Lower leg skin (tissue), 3 donors: ENCODE results near the gene TXNDC9.
"Not testable (repeated sequence)": the region's sequence is repeated elsewhere in the genome, so short reads cannot be mapped to it uniquely, and the experiment has no call there.

ENCODE experiments used
- POLR2A ChIP-seq, 2 donors: fragments of 450-650 bp; IDR thresholded peaks; one replicate each; pipeline ENCODE4 v1.6.1; 2016 to 2017; ENCODE audit warnings: antibody characterized with exemption in 2 of 2, mild to moderate bottlenecking in 1 of 2, moderate library complexity in 1 of 2
- TF ChIP-seq, protein P1 (sequence below), 3 donors: fragments of 450-650 bp; IDR thresholded peaks; one replicate each; pipeline ENCODE4 v1.5.1; 2016; ENCODE audit warnings: antibody characterized with exemption in 3 of 3, mild to moderate bottlenecking in 3 of 3, moderate library complexity in 2 of 3

DNA sequence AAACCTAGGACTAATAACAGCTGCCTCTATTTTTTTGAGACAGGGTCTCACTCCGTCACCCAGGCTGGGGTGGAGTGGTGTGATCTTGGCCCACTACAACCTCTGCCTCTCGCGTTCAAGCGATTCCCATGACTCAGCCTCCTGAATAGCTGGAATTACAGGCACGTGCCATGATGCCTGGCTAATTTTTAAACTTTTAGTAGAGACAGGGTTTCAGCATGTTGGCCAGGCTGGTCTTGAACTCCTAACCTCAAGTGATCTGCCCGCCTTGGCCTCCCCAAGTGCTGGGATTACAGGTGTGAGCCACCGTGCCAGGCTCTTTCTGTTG lies 18.3 kb downstream of the TXNDC9 start:
- TF ChIP-seq, protein P1, sequence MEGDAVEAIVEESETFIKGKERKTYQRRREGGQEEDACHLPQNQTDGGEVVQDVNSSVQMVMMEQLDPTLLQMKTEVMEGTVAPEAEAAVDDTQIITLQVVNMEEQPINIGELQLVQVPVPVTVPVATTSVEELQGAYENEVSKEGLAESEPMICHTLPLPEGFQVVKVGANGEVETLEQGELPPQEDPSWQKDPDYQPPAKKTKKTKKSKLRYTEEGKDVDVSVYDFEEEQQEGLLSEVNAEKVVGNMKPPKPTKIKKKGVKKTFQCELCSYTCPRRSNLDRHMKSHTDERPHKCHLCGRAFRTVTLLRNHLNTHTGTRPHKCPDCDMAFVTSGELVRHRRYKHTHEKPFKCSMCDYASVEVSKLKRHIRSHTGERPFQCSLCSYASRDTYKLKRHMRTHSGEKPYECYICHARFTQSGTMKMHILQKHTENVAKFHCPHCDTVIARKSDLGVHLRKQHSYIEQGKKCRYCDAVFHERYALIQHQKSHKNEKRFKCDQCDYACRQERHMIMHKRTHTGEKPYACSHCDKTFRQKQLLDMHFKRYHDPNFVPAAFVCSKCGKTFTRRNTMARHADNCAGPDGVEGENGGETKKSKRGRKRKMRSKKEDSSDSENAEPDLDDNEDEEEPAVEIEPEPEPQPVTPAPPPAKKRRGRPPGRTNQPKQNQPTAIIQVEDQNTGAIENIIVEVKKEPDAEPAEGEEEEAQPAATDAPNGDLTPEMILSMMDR (IDR thresholded peaks at IDR 0.05) = not testable (repeated sequence)
- TF ChIP-seq POLR2A (IDR thresholded peaks at IDR 0.05) = not testable (repeated sequence)
